H1 (cell line): ENCODE measurements around the gene CCR3. TPM values are rescaled to one million over a fixed set of nuclear protein-coding genes. Genes with fewer than 3 reads are reported as not detected.

Source experiments
- CTCF ChIA-PET: fragments of 300-600 bp; sonication (Branson Sonifier 250); formaldehyde crosslinking; loops from one replicate; lab custom pipeline; 2021; ENCODE audit not compliant: partially characterized antibody; lab: Charles Lee
- POLR2A ChIA-PET: fragments of 300-600 bp; sonication (Branson Sonifier 250); formaldehyde crosslinking; loops from one replicate; lab custom pipeline; 2021; ENCODE audit warnings: inconsistent platforms; ENCODE audit not compliant: partially characterized antibody; lab: Charles Lee
- DNase-seq, 2 experiments: peaks; one replicate each; pipeline versions ENCODE4 v3.0.0 to v3.0.0-alpha.2; 2010 to 2022; ENCODE audit warnings: low spot score in 2 of 2, low read depth in 1 of 2, mixed read lengths in 1 of 2
- FAIRE-seq: peaks from 2 replicates; lab custom pipeline; 2011; peaks lifted over from hg19 to GRCh38; lab: Jason Lieb, UNC
- H2AFZ ChIP-seq: 2 replicates; pipeline ENCODE4 v1.8.1; 2012; ENCODE audit warnings: low read length, inconsistent platforms
- H2AK5ac ChIP-seq: 2 replicates; pipeline ENCODE4 v1.6.1; 2013; ENCODE audit warnings: low read depth, low read length
- H2BK120ac ChIP-seq: replicated peaks from 2 replicates; pipeline ENCODE3; 2013; ENCODE audit warnings: low read depth, low read length, inconsistent platforms
- H2BK12ac ChIP-seq: 2 replicates; pipeline ENCODE4 v1.6.1; 2013; ENCODE audit warnings: low read depth, low read length
- H2BK15ac ChIP-seq: 2 replicates; pipeline ENCODE4 v1.6.1; 2013; ENCODE audit warnings: low read length
- H2BK20ac ChIP-seq: 2 replicates; pipeline ENCODE4 v1.6.1; 2013; ENCODE audit warnings: low read length
- H2BK5ac ChIP-seq: 2 replicates; pipeline ENCODE4 v1.6.1; 2013; ENCODE audit warnings: low read depth, low read length
- H3K14ac ChIP-seq: 2 replicates; pipeline ENCODE4 v1.6.1; 2013; ENCODE audit warnings: inconsistent platforms; ENCODE audit not compliant: insufficient read length
- H3K18ac ChIP-seq: 2 replicates; pipeline ENCODE4 v1.6.1; 2013; ENCODE audit warnings: low read length; ENCODE audit errors: extremely low read depth
- H3K23ac ChIP-seq: 2 replicates; pipeline ENCODE4 v1.6.1; 2013; ENCODE audit warnings: inconsistent platforms; ENCODE audit not compliant: insufficient read length
- H3K23me2 ChIP-seq: 2 replicates; pipeline ENCODE4 v1.6.1; 2013; ENCODE audit warnings: low read depth, low read length
- H3K27ac ChIP-seq: 2 replicates; pipeline ENCODE4 v1.6.1; 2011; ENCODE audit warnings: low read depth, low read length, inconsistent platforms
- H3K27me3 ChIP-seq, 4 experiments: replicated peaks in 1 of 4; 1 replicate in 1 of 4; 2 replicates in 3 of 4; pipeline versions ENCODE4 v1.6.1 to v1.8.1; 2011 to 2013; ENCODE audit warnings: low read length in 3 of 4, mild to moderate bottlenecking in 3 of 4, inconsistent platforms in 2 of 4, mixed read lengths in 2 of 4, moderate library complexity in 1 of 4; ENCODE audit not compliant: control insufficient read depth in 3 of 4, insufficient read depth in 3 of 4; ENCODE audit errors: extremely low read depth in 1 of 4
- H3K36me3 ChIP-seq, 4 experiments: 2 replicates each; pipeline versions ENCODE4 v1.6.1 to v1.8.1; 2011 to 2013; ENCODE audit warnings: mild to moderate bottlenecking in 4 of 4, low read length in 3 of 4, moderate library complexity in 2 of 4, control low read depth in 1 of 4, inconsistent platforms in 1 of 4; ENCODE audit not compliant: insufficient read depth in 4 of 4, control insufficient read depth in 2 of 4
- H3K4ac ChIP-seq: replicated peaks from 2 replicates; pipeline ENCODE3; 2013; ENCODE audit warnings: low read length, low read depth, mixed read lengths, inconsistent platforms; ENCODE audit not compliant: insufficient read length
- H3K4me1 ChIP-seq, 4 experiments: replicated peaks in 1 of 4; 1 replicate in 1 of 4; 2 replicates in 3 of 4; pipeline versions ENCODE4 v1.6.1 to v1.8.1; 2011 to 2013; ENCODE audit warnings: low read length in 3 of 4, inconsistent platforms in 2 of 4, mixed read lengths in 1 of 4; ENCODE audit not compliant: insufficient read depth in 4 of 4, control insufficient read depth in 3 of 4
- H3K4me2 ChIP-seq, 2 experiments: 2 replicates each; pipeline versions ENCODE4 v1.6.1 to v1.8.1; 2011 to 2013; ENCODE audit warnings: low read depth in 2 of 2, low read length in 2 of 2, control low read depth in 1 of 2, inconsistent platforms in 1 of 2, mild to moderate bottlenecking in 1 of 2; ENCODE audit not compliant: insufficient read depth in 1 of 2
- H3K4me3 ChIP-seq, 4 experiments: fragments of 200-600, 300-600 bp in 1 of 4; sonication (generic), shearing (Covaris generic), sonication (Bioruptor Twin) in 1 of 4; 2 replicates each; pipeline versions ENCODE4 v1.5.1 to v1.8.1; 2011 to 2016; ENCODE audit warnings: low read length in 4 of 4, low read depth in 3 of 4, control low read depth in 2 of 4, inconsistent platforms in 2 of 4, mild to moderate bottlenecking in 2 of 4, mixed read lengths in 1 of 4, moderate library complexity in 1 of 4; ENCODE audit not compliant: insufficient read depth in 2 of 4; ENCODE audit errors: extremely low read depth in 1 of 4
- H3K56ac ChIP-seq: replicated peaks from 2 replicates; pipeline ENCODE3; 2013; ENCODE audit warnings: low read depth, mild to moderate bottlenecking, mixed read lengths, low read length, inconsistent platforms; ENCODE audit not compliant: insufficient read length
- H3K79me1 ChIP-seq: 2 replicates; pipeline ENCODE4 v1.6.1; 2013; ENCODE audit warnings: low read depth, low read length, control low read depth
- H3K79me2 ChIP-seq, 2 experiments: 2 replicates each; pipeline versions ENCODE4 v1.6.1 to v1.8.1; 2012 to 2013; ENCODE audit warnings: low read length in 2 of 2, mild to moderate bottlenecking in 2 of 2, inconsistent platforms in 1 of 2; ENCODE audit not compliant: insufficient read depth in 2 of 2, control insufficient read depth in 1 of 2
- H3K9ac ChIP-seq, 4 experiments: replicated peaks in 1 of 4; 1 replicate in 1 of 4; 2 replicates in 3 of 4; pipeline versions ENCODE4 v1.6.1 to v1.8.1; 2011 to 2013; ENCODE audit warnings: low read depth in 3 of 4, low read length in 3 of 4, control low read depth in 2 of 4, mild to moderate bottlenecking in 2 of 4, moderate library complexity in 2 of 4, inconsistent platforms in 1 of 4; ENCODE audit errors: extremely low read depth in 1 of 4
- H3K9me3 ChIP-seq, 2 experiments: 2 replicates each; pipeline versions ENCODE4 v1.6.1 to v1.8.1; 2012 to 2013; ENCODE audit warnings: mild to moderate bottlenecking in 2 of 2, moderate library complexity in 2 of 2, control low read depth in 1 of 2, inconsistent platforms in 1 of 2, low read depth in 1 of 2, low read length in 1 of 2, mixed read lengths in 1 of 2; ENCODE audit not compliant: insufficient read depth in 2 of 2
- H4K20me1 ChIP-seq, 2 experiments: replicated peaks in 1 of 2; 2 replicates each; pipeline versions ENCODE3 to v1.8.1; 2011 to 2013; ENCODE audit warnings: inconsistent platforms in 2 of 2, low read length in 2 of 2, mild to moderate bottlenecking in 1 of 2; ENCODE audit not compliant: insufficient read depth in 2 of 2, control insufficient read depth in 1 of 2
- H4K5ac ChIP-seq: 2 replicates; pipeline ENCODE4 v1.6.1; 2013; ENCODE audit warnings: low read length, low read depth, mixed read lengths, inconsistent platforms; ENCODE audit not compliant: insufficient read length
- H4K8ac ChIP-seq: 2 replicates; pipeline ENCODE4 v1.8.0; 2013; ENCODE audit warnings: mild to moderate bottlenecking, moderate library complexity, low read length, inconsistent platforms; ENCODE audit not compliant: insufficient read depth; ENCODE audit errors: extremely low read depth
- H4K91ac ChIP-seq: replicated peaks from 2 replicates; pipeline ENCODE3; 2013; ENCODE audit warnings: low read length, mixed read lengths, inconsistent platforms; ENCODE audit not compliant: insufficient read length
- ASH2L ChIP-seq: fragments of 200-600, 300-600 bp; sonication (generic); IDR thresholded peaks from one replicate; pipeline ENCODE4 v1.7.1; 2017; ENCODE audit warnings: low read length
- CBX5 ChIP-seq: fragments of 300-800, 300-1000 bp; sonication (generic); IDR thresholded peaks from 2 replicates; pipeline ENCODE4 v1.7.1; 2016; ENCODE audit warnings: antibody characterized with exemption, low read length, low read depth
- CBX8 ChIP-seq: fragments of 300-800, 300-1000 bp; sonication (generic); IDR thresholded peaks from 2 replicates; pipeline ENCODE4 v1.7.1; 2016; ENCODE audit warnings: low read depth, low read length, borderline replicate concordance
- EGR1 ChIP-seq: IDR thresholded peaks from 2 replicates; pipeline ENCODE4 v1.6.1; 2011; ENCODE audit warnings: low read depth, low read length, borderline replicate concordance
- NRF1 ChIP-seq: IDR thresholded peaks from 2 replicates; pipeline ENCODE4 v1.6.1; 2011; ENCODE audit warnings: mild to moderate bottlenecking, low read depth, low read length, improper control_type of control experiment
- RAD21 ChIP-seq, 2 experiments: IDR thresholded peaks in 1 of 2; conservative IDR thresholded peaks in 1 of 2; 2 replicates each; pipeline ENCODE4 v1.6.1; 2011; ENCODE audit warnings: low read depth in 2 of 2, low read length in 2 of 2, improper control_type of control experiment in 1 of 2, inconsistent platforms in 1 of 2, mild to moderate bottlenecking in 1 of 2, moderate library complexity in 1 of 2
- SIN3A ChIP-seq, 2 experiments: IDR thresholded peaks in 1 of 2; conservative IDR thresholded peaks in 1 of 2; 2 replicates each; pipeline ENCODE4 v1.6.1; 2011 to 2012; ENCODE audit warnings: low read length in 2 of 2, improper control_type of control experiment in 1 of 2, low read depth in 1 of 2, mild to moderate bottlenecking in 1 of 2
- SP2 ChIP-seq: IDR thresholded peaks from 2 replicates; pipeline ENCODE4 v1.6.1; 2012; ENCODE audit warnings: mild to moderate bottlenecking, low read length, inconsistent platforms
- polyA plus RNA-seq, 7 experiments: library from polyadenylated mRNA; depleted of rRNA in 3 of 7; stranded (reverse) in 5 of 7; unstranded in 2 of 7; fragments of >200 nt in 5 of 7; fragments of 200-250 nt in 2 of 7; gene quantifications; 1 replicate in 5 of 7; 2 replicates in 1 of 7; 4 replicates in 1 of 7; pipeline versions ENCODE4 v1.2.1 to v1.2.3, GENCODE V29; 2011 to 2013; ENCODE audit warnings: missing spikeins in 2 of 7, mixed read lengths in 2 of 7
- total RNA-seq: library from RNA; stranded (reverse); fragmentation: NEBNext Ultra II Directional; extraction: Animal tissue kit (Norgen Biotek cat#: 25700); gene quantifications from 2 replicates; pipeline ENCODE4 v1.2.1, GENCODE V29; 2021
- TF ChIP-seq, protein P1 (sequence below): IDR thresholded peaks from 2 replicates; pipeline ENCODE4 v1.6.1; 2012; ENCODE audit warnings: low read length, inconsistent platforms
- TF ChIP-seq, protein P2 (sequence below): IDR thresholded peaks from 2 replicates; pipeline ENCODE4 v1.6.1; 2011; ENCODE audit warnings: low read depth, mild to moderate bottlenecking, low read length; ENCODE audit not compliant: insufficient read depth
- TF ChIP-seq, protein P3 (sequence below): IDR thresholded peaks from 2 replicates; pipeline ENCODE4 v1.6.1; 2011; ENCODE audit warnings: low read length, improper control_type of control experiment

CCR3 gene
- total and polyA plus RNA-seq, 2 of the 8 experiments (the other 6 are each of a cell fraction or from before 2014, with no cell fraction given) = not detected

DNA sequence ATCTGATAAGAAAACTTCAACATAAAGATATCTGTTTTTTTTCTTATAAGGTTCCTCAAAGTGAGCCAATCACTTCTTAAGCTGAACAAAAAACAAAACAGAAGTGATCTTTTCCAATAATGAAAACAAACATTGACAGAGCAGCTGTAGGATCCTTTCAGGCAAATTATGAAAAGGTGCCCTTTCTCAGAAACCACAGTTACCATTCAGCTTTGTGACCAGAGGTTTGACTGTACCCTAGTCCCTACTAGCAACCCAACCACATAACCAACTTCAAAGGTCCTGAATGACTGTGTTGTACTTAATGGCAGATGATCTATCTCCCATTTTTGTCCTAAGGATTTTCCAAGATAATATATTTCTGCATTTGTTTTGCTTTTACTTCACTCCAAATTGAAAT is 72.3 kb downstream of the CCR3 start:
- no peak overlapping the region for H2BK20ac ChIP-seq
- no peak overlapping the region for H3K4me2 ChIP-seq
- H3K9me3 ChIP-seq = peaks cover 0 to 9% of the 10 kb centered on the region in 2 experiments; a peak in 2 of 4 replicates
- no peak overlapping the region for H2BK15ac ChIP-seq
- H3K23ac ChIP-seq = no peak overlapping the region
- no peak overlapping the region for H3K27ac ChIP-seq
- no peak overlapping the region for H3K18ac ChIP-seq
- FAIRE-seq (no peak), DNase-seq (no peak)
- no peak overlapping the region for H2BK120ac ChIP-seq
- ChIA-PET CTCF (interaction anchor here (0.6 to 1.5 kb wide), 2 partner anchors 38 to 261 kb away, joined by 3 to 4 read pairs; no protein-coding TSS in a partner anchor), POLR2A (no interaction called here)
- no peak overlapping the region for H2BK12ac ChIP-seq
- H3K4me1 ChIP-seq = peaks cover 0 to 3% (median 1%) of the 10 kb centered on the region in 4 experiments; a peak in 1 of 7 replicates
- H3K79me1 ChIP-seq = no peaks in the 10 kb centered on the region; the same call in 1 of the 2 replicates
- H3K14ac ChIP-seq = no peak overlapping the region
- no peak overlapping the region for H4K8ac ChIP-seq
- H3K36me3 ChIP-seq = no peaks in the 10 kb centered on the region
- no peak overlapping the region for H2BK5ac ChIP-seq
- H3K23me2 ChIP-seq = no peaks in the 10 kb centered on the region
- H2AFZ ChIP-seq = no peak overlapping the region
- H4K5ac ChIP-seq = no peak overlapping the region
- H4K20me1 ChIP-seq = no peaks in the 10 kb centered on the region
- H2AK5ac ChIP-seq = no peak overlapping the region
- H3K9ac ChIP-seq = no peak overlapping the region
- no peaks in the 10 kb centered on the region for H3K27me3 ChIP-seq
- H3K79me2 ChIP-seq = no peaks in the 10 kb centered on the region
- no peak overlapping the region for H3K56ac ChIP-seq
- H3K4me3 ChIP-seq = no peak overlapping the region
- H4K91ac ChIP-seq = no peak overlapping the region
- no peak overlapping the region for H3K4ac ChIP-seq
- TF ChIP-seq CBX8 (no peak), ASH2L (no peak), EGR1 (no peak), CBX5 (no peak), SP2 (no peak), RAD21 (IDR thresholded peaks at IDR 0.05 in 1 of 2, conservative IDR thresholded peaks at IDR 0.05 in 1 of 2; ENCODE audit: low read depth in 2 of 2, low read length in 2 of 2) (no peak), SIN3A (conservative IDR thresholded peaks at IDR 0.05 in 1 of 2, IDR thresholded peaks at IDR 0.05 in 1 of 2; ENCODE audit: low read depth in 1 of 2, low read length in 2 of 2) (no peak), NRF1 (no peak)
- TF ChIP-seq, protein P1, sequence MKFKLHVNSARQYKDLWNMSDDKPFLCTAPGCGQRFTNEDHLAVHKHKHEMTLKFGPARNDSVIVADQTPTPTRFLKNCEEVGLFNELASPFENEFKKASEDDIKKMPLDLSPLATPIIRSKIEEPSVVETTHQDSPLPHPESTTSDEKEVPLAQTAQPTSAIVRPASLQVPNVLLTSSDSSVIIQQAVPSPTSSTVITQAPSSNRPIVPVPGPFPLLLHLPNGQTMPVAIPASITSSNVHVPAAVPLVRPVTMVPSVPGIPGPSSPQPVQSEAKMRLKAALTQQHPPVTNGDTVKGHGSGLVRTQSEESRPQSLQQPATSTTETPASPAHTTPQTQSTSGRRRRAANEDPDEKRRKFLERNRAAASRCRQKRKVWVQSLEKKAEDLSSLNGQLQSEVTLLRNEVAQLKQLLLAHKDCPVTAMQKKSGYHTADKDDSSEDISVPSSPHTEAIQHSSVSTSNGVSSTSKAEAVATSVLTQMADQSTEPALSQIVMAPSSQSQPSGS = no peak
- TF ChIP-seq, protein P2, sequence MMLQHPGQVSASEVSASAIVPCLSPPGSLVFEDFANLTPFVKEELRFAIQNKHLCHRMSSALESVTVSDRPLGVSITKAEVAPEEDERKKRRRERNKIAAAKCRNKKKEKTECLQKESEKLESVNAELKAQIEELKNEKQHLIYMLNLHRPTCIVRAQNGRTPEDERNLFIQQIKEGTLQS = no peak
- TF ChIP-seq, protein P3, sequence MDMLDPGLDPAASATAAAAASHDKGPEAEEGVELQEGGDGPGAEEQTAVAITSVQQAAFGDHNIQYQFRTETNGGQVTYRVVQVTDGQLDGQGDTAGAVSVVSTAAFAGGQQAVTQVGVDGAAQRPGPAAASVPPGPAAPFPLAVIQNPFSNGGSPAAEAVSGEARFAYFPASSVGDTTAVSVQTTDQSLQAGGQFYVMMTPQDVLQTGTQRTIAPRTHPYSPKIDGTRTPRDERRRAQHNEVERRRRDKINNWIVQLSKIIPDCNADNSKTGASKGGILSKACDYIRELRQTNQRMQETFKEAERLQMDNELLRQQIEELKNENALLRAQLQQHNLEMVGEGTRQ = no peak
